ENCODE data around the gene PDE4B.
"Not testable (repeated sequence)": the region's sequence is repeated elsewhere in the genome, so short reads cannot be mapped to it uniquely, and the experiment has no call there.

Gene PDE4B

GRCh38 chr1:65953170-65953569 lies 160.5 kb downstream of the PDE4B start:
- DNase-seq (ENCODE audit: low read depth), result no peak

- no peak for DNase-seq (ENCODE audit: low read depth)
Measured at GRCh38 chr1:65955071-65955470, 162.4 kb downstream of the PDE4B start.

DNA sequence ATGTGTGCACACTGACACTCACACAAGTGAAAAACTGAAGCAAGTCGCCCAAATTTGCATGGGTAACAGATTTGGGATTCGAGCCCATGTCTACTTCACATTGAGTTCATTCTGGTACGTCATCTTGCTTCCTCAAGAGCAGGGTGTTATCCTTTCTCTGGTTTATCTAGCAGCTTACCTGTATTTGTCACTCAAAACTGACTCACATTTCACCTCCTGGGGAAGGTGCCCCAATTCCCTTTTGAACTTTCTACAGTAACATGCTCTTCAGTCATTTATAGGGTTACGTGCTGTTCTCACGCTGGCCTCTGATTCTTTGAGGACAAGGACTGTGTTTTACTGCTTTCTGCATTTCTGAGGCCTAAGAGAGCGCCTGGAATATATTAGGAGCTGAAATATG lies 162.8 kb downstream of the PDE4B start:
- no peak for DNase-seq (ENCODE audit: low read depth)

- peak; percentile 70 for DNase-seq (ENCODE audit: low read depth)
Measured at GRCh38 chr1:65958561-65959350, 166.1 kb downstream of the PDE4B start.

- no peak for DNase-seq (ENCODE audit: low read depth)
Measured at GRCh38 chr1:65959896-65960567, 167.3 kb downstream of the PDE4B start.

DNA sequence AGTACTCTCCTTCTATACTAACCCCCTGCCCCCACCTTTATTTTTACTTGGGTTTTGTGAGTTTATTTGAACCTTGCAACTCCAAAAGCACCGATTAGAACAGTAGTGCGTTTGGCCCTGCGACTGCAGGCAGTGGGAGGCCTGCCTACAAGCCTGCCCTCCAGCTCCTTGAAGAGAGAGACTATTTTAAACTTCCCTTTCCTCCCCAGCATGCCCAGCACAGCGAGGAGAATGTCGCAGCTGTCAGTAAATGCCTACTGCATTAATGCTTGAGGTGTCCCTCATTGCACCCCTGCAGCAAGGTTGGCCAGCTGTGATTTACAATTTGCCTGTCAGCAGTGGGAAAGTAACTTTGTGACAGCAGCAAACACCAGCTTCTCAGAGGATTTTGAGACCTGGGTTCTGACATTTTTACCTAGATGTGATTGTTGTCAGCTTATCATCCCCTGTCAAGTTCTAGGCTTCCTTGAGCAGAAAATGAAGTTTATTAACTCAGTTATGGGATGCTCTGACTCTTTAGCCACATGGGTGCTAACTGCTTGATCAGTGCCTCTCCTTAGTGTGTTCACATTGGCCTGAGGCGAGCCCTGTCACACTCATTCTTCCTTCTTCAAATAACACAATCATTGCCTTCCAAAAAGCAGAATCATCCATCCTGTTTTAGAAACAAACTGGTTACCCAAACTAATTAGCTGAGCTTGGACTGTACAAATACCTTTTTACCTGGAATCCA lies 170.6 kb downstream of the PDE4B start:
- DNase-seq (ENCODE audit: low read depth), result no peak

DNA sequence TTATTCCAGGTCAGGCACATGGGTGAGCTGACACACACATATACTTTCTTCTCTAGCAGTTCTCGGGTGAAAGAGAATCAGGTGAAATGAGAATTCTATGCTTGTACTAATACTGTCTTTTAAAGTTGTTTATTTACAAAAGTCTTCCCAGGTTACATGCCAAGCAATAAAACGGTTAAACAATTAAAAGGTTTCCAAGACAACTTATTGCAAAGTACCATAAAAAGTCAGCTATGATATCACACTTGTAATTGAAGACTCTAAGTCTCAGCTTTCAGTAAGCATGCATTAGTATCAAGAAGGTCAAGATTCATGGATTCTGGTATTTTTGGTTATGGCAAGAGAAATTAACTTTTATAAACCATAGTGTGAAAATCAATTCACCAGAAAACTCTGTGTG lies 171.4 kb downstream of the PDE4B start:
- no peak for DNase-seq (ENCODE audit: low read depth)

DNA sequence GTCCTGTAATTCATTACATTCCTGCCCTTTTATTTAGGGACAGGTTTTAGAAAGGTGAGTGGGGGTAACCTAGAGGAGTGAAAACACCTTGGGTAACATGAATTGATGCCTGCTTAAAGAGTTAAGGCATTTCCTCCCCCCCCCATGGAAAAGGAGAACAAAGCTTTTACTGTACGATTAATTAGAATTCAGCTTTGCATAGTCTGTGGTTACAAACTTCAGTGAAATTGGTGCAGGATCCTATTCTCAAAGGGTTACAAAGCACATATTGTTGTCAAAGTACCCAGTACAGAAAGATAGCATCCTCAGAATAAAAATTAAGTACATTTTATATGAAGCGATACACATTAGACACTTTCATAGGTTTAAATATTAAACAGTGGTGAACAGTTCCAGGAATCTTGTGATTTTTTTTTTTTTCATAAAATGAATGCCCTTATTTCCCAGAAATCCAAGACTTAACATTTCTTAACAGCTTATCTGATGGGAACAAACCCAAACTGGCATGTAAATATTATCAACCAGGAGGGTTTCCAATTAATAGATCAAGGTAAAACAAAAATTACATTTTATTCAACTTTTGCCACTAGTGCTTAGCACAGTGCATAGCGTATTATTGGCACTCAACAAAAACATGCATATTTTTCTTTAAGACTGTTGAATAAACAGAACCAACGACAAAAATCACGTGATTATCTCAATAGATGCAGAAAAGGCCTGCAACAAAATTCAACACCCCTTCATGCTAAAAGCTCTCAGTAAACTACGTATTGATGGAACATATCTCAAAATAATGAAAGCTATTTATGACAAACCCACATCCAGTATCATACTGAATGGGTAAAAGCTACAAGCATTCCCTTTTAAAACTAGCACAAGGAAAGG lies 172.7 kb downstream of the PDE4B start:
- DNase-seq (ENCODE audit: low read depth), result no peak

DNA sequence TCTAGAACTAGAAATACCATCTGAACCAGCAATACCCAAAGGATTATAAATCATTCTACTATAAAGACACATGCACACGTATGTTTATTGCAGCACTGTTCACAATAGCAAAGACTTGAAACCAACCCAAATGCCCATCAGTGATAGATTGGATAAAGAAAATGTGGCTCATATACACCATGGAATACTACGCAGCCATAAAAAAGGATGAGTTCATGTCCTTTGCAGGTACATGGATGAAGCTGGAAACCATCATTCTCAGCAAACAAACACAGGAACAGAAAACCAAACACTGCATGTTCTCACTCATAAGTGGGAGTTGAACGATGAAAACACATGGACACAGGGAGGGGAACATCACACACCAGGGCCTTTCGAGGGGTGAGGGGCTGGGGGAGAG lies 174.8 kb downstream of the PDE4B start:
- not testable (repeated sequence) for DNase-seq (ENCODE audit: low read depth)

GRCh38 chr1:65971547-65971946 lies 178.9 kb downstream of the PDE4B start:
- DNase-seq (ENCODE audit: low read depth), result peak; percentile 43

- DNase-seq (ENCODE audit: low read depth), result no peak
Measured at GRCh38 chr1:65975708-65976107, 183.0 kb downstream of the PDE4B start.

DNA sequence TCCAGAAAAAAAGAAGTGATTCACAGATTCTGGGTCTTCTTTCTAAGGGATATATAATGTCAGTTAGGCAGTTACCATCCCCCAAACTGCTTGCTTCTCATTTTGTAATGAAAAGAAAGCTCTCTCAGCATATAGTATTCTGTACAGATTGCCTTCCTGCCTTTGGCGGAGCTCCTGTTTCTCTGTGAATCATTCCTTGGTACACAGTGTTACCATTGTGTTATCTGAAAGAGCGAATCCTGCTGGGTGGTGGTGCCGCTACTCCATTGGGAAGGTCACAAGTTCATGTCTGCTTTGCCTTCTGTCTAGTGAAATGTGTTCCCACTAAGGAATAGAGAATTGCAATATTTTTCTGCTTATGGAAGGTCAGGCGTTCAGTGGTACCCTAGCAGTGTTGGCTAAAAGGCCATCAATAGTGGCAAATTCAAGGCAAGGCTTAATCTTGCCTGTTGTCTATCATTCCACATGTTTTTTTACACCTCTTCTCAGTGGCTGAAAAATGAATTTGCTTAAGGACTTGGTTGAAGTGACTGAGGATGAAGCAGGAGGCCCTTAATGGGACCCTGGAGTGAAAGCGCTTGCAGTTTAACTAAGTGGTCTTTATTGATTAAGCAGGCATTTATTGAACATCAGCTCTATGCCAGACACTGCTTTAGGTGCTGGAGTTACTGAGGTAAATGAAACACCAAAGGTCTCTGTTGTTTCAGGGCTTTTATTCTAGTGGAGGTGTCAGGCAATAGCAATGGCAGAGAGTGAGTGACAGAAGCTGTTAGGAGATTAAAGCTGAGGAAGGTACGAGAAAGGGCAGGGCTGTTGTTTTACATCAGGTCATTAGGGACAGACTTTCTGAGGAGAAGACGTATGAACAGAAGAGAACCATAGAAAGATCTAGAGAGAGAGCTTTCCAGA lies 186.7 kb downstream of the PDE4B start:
- DNase-seq (ENCODE audit: low read depth), result peak; percentile 1

- no peak for DNase-seq (ENCODE audit: low read depth)
Measured at GRCh38 chr1:65980237-65980636, 187.5 kb downstream of the PDE4B start.

DNA sequence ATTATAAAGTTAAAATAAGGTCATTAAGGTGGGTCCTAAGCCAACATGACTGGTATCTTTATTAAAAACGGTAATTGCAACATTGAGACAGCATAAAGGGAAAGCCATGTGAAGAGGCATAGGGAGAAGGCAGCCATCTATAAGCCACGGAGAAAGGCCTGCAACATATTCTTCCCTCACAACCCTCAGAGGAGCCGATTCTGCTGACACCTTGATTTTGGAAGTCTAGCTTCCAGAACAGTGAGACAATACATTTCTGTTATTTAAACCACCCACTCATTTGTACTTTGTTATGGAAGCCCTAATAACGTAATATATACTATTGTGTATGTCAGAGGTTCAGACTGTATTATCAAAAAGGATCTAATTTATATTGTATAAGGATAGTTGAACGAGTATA lies 190.8 kb downstream of the PDE4B start:
- DNase-seq (ENCODE audit: low read depth), result no peak

DNA sequence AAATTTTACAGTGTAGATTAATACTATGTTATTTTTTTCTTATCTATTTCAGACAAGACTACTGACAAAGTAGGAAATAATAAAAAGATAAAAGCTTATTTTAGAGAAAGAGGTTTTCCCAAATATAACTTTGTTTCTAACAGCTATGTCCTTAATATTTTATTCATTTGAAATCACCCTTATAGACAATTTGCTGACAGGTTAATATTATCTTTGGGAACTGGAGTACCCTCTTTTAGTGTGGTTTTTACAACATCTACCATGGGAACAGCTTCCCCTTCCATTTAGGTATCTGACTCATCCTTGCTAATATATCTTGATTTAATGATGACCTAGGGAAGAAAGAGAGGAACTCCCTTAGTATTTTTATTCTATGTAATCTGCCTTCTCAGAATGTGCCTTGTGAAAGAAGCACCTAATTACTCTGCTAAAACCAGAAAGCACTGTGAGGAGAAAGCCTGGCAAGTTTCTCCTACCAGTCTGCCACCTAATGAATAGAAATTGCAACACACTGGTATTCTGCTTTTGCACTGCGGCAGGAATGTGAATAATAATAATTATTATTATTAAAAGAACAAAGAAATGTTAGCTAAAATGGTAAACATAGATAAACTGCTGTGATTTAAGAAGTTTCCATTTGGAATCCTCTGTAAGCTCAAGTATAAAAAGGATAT lies 192.8 kb downstream of the PDE4B start:
- DNase-seq (ENCODE audit: low read depth), result no peak

GRCh38 chr1:65986146-65986545 lies 193.5 kb downstream of the PDE4B start:
- DNase-seq (ENCODE audit: low read depth), result no peak

DNA sequence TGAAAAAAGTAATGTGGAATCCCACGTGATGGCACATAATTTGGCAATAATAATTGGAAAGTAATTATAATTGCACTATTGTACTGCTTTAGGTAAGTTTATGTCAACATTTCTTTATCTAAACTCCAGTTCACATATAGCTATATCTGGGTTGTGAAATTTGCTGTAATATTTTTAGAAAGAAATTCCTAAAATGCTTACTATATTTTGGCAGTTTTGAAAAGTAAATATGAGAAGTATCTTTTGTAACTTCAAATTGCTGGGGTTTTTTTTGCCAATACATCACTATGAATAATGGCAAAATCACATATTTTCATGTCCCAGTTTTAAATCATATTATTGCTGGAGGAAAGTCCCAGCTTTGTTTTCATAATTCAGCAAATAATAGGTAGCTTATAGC lies 197.5 kb downstream of the PDE4B start:
- no peak for DNase-seq (ENCODE audit: low read depth)

- no peak for DNase-seq (ENCODE audit: low read depth)
Measured at GRCh38 chr1:65991694-65992093, 199.0 kb downstream of the PDE4B start.

GRCh38 chr1:65992165-65992821 lies 199.6 kb downstream of the PDE4B start:
- no peak for DNase-seq (ENCODE audit: low read depth)

DNA sequence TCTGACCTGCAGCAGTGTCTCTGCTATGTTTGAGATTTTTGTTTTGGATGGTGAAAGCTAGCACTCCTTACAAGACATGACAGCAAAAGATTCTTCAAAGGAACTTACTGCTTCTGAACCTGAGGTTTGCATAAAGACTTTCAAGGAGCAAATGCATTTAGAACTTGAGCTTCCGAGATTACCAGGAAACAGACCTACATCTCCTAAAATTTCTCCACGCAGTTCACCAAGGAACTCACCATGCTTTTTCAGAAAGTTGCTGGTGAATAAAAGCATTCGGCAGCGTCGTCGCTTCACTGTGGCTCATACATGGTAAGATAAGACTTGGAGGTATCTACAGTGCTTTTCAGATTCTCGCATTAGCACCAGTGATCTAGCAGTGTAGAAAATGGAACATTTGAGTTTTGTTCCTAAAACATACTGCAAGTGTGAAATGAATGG lies 200.2 kb downstream of the PDE4B start:
- no peak for DNase-seq (ENCODE audit: low read depth)

Data from ELR (cell line).